Lower leg skin (tissue), 3 donors: Measurements from ENCODE around the gene SLC22A1.

ENCODE experiments used
- CTCF ChIP-seq, 3 donors: fragments of 450-650 bp; IDR thresholded peaks; one replicate each; pipeline ENCODE4 v1.5.1; 2016; ENCODE audit warnings: antibody characterized with exemption in 3 of 3, mild to moderate bottlenecking in 3 of 3, moderate library complexity in 2 of 3
- POLR2A ChIP-seq, 2 donors: fragments of 450-650 bp; IDR thresholded peaks; one replicate each; pipeline ENCODE4 v1.6.1; 2016 to 2017; ENCODE audit warnings: antibody characterized with exemption in 2 of 2, mild to moderate bottlenecking in 1 of 2, moderate library complexity in 1 of 2

GRCh38 chr6:160203953-160204352 is 82.3 kb downstream of the SLC22A1 start:
- no peak for TF ChIP-seq POLR2A (IDR thresholded peaks at IDR 0.05)
- no peak for TF ChIP-seq CTCF (IDR thresholded peaks at IDR 0.05)
